Pancreas (tissue), 10 donors: ENCODE data around the gene BABAM2. TPM values are rescaled to one million over a fixed set of nuclear protein-coding genes. Genes with fewer than 3 reads are reported as not detected.

ENCODE experiments used
- ATAC-seq, 4 donors: fragments of 200-7000 bp; cut with Tn5 transposase; one replicate each; pipeline versions ENCODE4 v1.8.0 to v1.9.1; 2020; ENCODE audit warnings: mild to moderate bottlenecking in 4 of 4, moderate library complexity in 4 of 4
- DNase-seq, 6 donors: peaks; one replicate each; pipeline ENCODE4 v3.0.0-alpha.2; 2020
- FAIRE-seq: peaks from 2 replicates; lab custom pipeline; 2012; peaks lifted over from hg19 to GRCh38; lab: Jason Lieb, UNC
- H3K27ac ChIP-seq, 4 donors: fragments of 200-600 bp; sonication (generic); 1 replicate in 3 of 4; 2 replicates in 1 of 4; pipeline versions ENCODE4 v1.5.0 to v1.8.0; 2020
- H3K27me3 ChIP-seq, 4 donors: fragments of 200-600 bp; one replicate each; pipeline ENCODE4 v1.8.0; 2021
- H3K36me3 ChIP-seq, 3 donors: fragments of 200-600 bp; sonication (generic) in 1 of 3; one replicate each; pipeline versions ENCODE4 v1.5.0 to v1.8.0; 2020 to 2021
- H3K4me1 ChIP-seq, 3 donors: fragments of 200-600 bp; one replicate each; pipeline ENCODE4 v1.8.0; 2021
- H3K4me3 ChIP-seq, 4 donors: fragments of 200-600 bp; sonication (generic) in 2 of 4; one replicate each; pipeline versions ENCODE4 v1.5.0 to v1.8.0; 2020 to 2021
- H3K9me3 ChIP-seq, 4 donors: fragments of 200-600 bp; one replicate each; pipeline ENCODE4 v1.8.0; 2021
- WGBS, 2 donors: extraction: QIAGEN DNeasy Blood & Tissue Kit; methylation state at CpG; one replicate each; pipeline ENCODE4 v1.1.7; 2013; 5-methylcytosine and 5-hydroxymethylcytosine counted together
- intact Hi-C, 3 donors: fragments of 100-400 bp; cut with DNase I; formaldehyde crosslinking; loops; one replicate each; pipeline versions ENCODE4 v1.11.1 to v1.14.2; 2022
- polyA plus RNA-seq, 2 donors: library from polyadenylated mRNA; stranded (reverse); fragments of 200-250 nt; gene quantifications; one replicate each; pipeline ENCODE4 v1.2.3, GENCODE V29; 2013
- total RNA-seq, 6 donors: library from RNA; stranded (reverse); fragmentation: NEBNext Ultra II Directional in 4 of 6; extraction: Animal tissue kit (Norgen Biotek cat#: 25700) in 4 of 6; gene quantifications; one replicate each; pipeline versions ENCODE4 v1.2.1 to v1.2.4, GENCODE V29; 2021 to 2023
- TF ChIP-seq, protein P1 (sequence below), 4 donors: fragments of 200-600 bp; sonication (generic) in 3 of 4; IDR thresholded peaks; one replicate each; pipeline versions ENCODE4 v1.5.0 to v1.8.0; 2021; ENCODE audit warnings: antibody characterized with exemption in 4 of 4
- donor health status: healthy with polysubstance abuse.
- donor health status: DM: no; HTN: no; CAD: no; lungs with moderate emphysema.
- donor health status: DM: no; HTN: no; CAD: no.
- donor health status: control.
- donor health status: control.
- donor health status: Bipolar disorder and iron deficiency.
- donor health status: DM: yes; HTN: yes; CAD: no.
- donor health status: DM: no; HTN: no; CAD: no.
- donor health status: DM: no; HTN: no; CAD: no.
- donor health status: DM: yes; HTN: yes; CAD: no.

The BABAM2 gene
- total and polyA plus RNA-seq, 8 donors = 9.4 to 21.3 (median 15.6) TPM

GRCh38 chr2:27916293-27916995, 25.9 kb downstream of the BABAM2 start:
- TF ChIP-seq, protein P1, sequence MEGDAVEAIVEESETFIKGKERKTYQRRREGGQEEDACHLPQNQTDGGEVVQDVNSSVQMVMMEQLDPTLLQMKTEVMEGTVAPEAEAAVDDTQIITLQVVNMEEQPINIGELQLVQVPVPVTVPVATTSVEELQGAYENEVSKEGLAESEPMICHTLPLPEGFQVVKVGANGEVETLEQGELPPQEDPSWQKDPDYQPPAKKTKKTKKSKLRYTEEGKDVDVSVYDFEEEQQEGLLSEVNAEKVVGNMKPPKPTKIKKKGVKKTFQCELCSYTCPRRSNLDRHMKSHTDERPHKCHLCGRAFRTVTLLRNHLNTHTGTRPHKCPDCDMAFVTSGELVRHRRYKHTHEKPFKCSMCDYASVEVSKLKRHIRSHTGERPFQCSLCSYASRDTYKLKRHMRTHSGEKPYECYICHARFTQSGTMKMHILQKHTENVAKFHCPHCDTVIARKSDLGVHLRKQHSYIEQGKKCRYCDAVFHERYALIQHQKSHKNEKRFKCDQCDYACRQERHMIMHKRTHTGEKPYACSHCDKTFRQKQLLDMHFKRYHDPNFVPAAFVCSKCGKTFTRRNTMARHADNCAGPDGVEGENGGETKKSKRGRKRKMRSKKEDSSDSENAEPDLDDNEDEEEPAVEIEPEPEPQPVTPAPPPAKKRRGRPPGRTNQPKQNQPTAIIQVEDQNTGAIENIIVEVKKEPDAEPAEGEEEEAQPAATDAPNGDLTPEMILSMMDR (IDR thresholded peaks at IDR 0.05) = no peak
- H3K36me3 ChIP-seq = no peaks in the 10 kb centered on the region
- H3K27me3 ChIP-seq = no peaks in the 10 kb centered on the region
- H3K9me3 ChIP-seq = no peaks in the 10 kb centered on the region
- no peak for FAIRE-seq
- no peak for DNase-seq
- intact Hi-C loops = no loop called here
- H3K4me3 ChIP-seq = no peak overlapping the region
- 56 to 68% methylated on average over 1 of the region's 1 CpG for WGBS, 2 donors
- peaks cover 14 to 36% (median 33%) of the 10 kb centered on the region in 3 donors for H3K4me1 ChIP-seq
- peak overlapping the region; percentile 3 to 62 (median 46) for H3K27ac ChIP-seq
- peak; percentile 69 to 90 (median 83) for ATAC-seq

- FAIRE-seq = peak; percentile 87
Measured at GRCh38 chr2:27920148-27920885, 29.8 kb downstream of the BABAM2 start.

GRCh38 chr2:27921424-27921823, 30.9 kb downstream of the BABAM2 start:
- Histone ChIP-seq H3K36me3 (no peaks in the 10 kb centered on the region), H3K4me3 (no peak overlapping the region), H3K9me3 (no peaks in the 10 kb centered on the region), H3K4me1 (peaks cover 4 to 24% (median 22%) of the 10 kb centered on the region in 3 donors), H3K27ac (peak overlapping the region in 2 of 4 donors; percentile 57 to 62), H3K27me3 (no peaks in the 10 kb centered on the region)
- no peak for DNase-seq
- ATAC-seq = no peak
- TF ChIP-seq, protein P1 (IDR thresholded peaks at IDR 0.05) = no peak
- intact Hi-C loops = no loop called here
- FAIRE-seq = no peak
- 92 to 94% methylated on average over 2 of the region's 2 CpGs for WGBS, 2 donors

More at GRCh38 chr2:27920148-27920885, 29.8 kb downstream of the BABAM2 start:
- TF ChIP-seq, protein P1 (IDR thresholded peaks at IDR 0.05) = no peak
- intact Hi-C loops = no loop called here
- Histone ChIP-seq H3K4me3 (no peak overlapping the region), H3K27ac (peak overlapping the region in 2 of 4 donors; percentile 53 to 62), H3K36me3 (no peaks in the 10 kb centered on the region), H3K4me1 (peaks cover 14 to 33% (median 31%) of the 10 kb centered on the region in 3 donors), H3K9me3 (no peaks in the 10 kb centered on the region), H3K27me3 (no peaks in the 10 kb centered on the region)
- DNase-seq (no peak), ATAC-seq (peak; percentile 70 to 89 (median 73))
- WGBS, 2 donors = 17 to 22% methylated on average over 4 of the region's 4 CpGs

DNA sequence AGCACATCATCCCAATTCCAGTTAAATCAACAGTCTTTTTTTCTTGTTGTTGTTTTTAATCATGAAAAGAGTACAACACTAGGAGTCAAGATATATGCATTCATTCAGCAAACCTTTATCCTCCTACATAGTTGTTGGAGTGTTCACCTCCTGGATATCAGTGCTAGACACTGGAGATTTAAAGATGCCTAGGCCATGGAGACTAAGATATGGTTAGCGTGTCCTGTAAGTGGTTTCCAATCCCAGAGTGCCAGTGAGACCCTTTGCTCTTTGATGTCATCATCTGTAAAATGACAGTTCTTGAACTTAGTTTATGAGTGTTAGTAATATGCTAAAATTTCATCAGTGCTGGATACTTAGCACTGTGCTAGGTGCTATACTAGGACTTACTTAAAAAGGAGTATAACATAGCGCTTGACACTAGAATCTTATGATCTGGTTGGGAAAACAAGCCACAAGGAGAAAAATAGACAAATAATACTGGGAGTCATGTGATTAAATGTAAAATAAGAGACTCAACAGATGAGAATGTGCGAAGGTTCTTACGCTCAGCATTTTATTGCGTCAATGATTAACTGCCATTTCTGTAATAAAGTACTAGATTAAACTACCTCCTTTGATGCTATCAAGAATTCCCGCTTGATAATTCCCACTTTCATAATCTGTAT, 31.5 kb downstream of the BABAM2 start:
- peaks cover 0 to 19% (median 18%) of the 10 kb centered on the region in 3 donors for H3K4me1 ChIP-seq
- DNase-seq (no peak), FAIRE-seq (no peak)

More for the DNA sequence above, 31.5 kb downstream of the BABAM2 start:
- no peaks in the 10 kb centered on the region for H3K36me3 ChIP-seq
- no peaks in the 10 kb centered on the region for H3K9me3 ChIP-seq
- TF ChIP-seq, protein P1 (IDR thresholded peaks at IDR 0.05) = no peak
- H3K27ac ChIP-seq = peak overlapping the region in 2 of 4 donors; percentile 57 to 62
- intact Hi-C loops = no loop called here
- no peaks in the 10 kb centered on the region for H3K27me3 ChIP-seq
- WGBS, 2 donors = 57 to 61% methylated on average over 6 of the region's 6 CpGs
- peak in 3 of 4 donors; percentile 54 to 74 (median 69) for ATAC-seq
- no peak overlapping the region for H3K4me3 ChIP-seq
